HCT116 (cell line): ENCODE results near the gene PANK4. TPM values are rescaled to one million over a fixed set of nuclear protein-coding genes. Genes with fewer than 3 reads are reported as not detected.

ENCODE experiments used
- ATAC-seq: fragments of 200-7000 bp; cut with Tn5 transposase; 2 replicates; pipeline ENCODE4 v1.9.1; 2020; ENCODE audit warnings: mild to moderate bottlenecking, moderate library complexity
- BruUV-seq: library from RNA; stranded (reverse); fragments of 400-500 nt; replicated peaks from 2 replicates; lab custom pipeline; 2021; lab: Mats Ljungman, UMichigan
- CTCF ChIA-PET: fragments of 300-600 bp; sonication (Branson Sonifier 250); formaldehyde crosslinking; loops from one replicate; lab custom pipeline; 2021; ENCODE audit warnings: antibody characterized with exemption; lab: Charles Lee
- POLR2A ChIA-PET: fragments of 300-600, 350-600 bp; sonication (Branson Sonifier 250); formaldehyde crosslinking; loops from one replicate; lab custom pipeline; 2021; ENCODE audit warnings: antibody characterized with exemption; lab: Charles Lee
- RAD21 ChIA-PET, 2 experiments: fragments of 300-600 bp; sonication (Branson Sonifier 250); formaldehyde crosslinking; loops; one replicate each; lab custom pipeline; 2023; ENCODE audit warnings: low total read pairs in 2 of 2; ENCODE audit not compliant: uncharacterized antibody in 2 of 2, unreplicated experiment in 2 of 2, low non-redundant PET in 1 of 2; lab: Charles Lee
- DNase-seq: peaks from one replicate; pipeline ENCODE4 v3.0.0-alpha.2; 2010; ENCODE audit warnings: low read depth, low spot score
- H2AFZ ChIP-seq: fragments of 200-600 bp; shearing (Covaris generic), sonication (generic); 2 replicates; pipeline ENCODE4 v1.6.1; 2017; ENCODE audit warnings: low read depth, mixed run types, mixed read lengths, antibody characterized with exemption, low read length; ENCODE audit not compliant: poor library complexity, severe bottlenecking
- H3K27ac ChIP-seq: 2 replicates; pipeline ENCODE4 v1.5.1; 2012; ENCODE audit warnings: low read depth, low read length
- H3K27me3 ChIP-seq: fragments of 200-600 bp; sonication (generic); 2 replicates; pipeline ENCODE4 v1.6.1; 2016; ENCODE audit warnings: mixed run types, low read length, mixed read lengths; ENCODE audit not compliant: insufficient read depth
- H3K36me3 ChIP-seq, 2 experiments: fragments of 200-500 bp in 1 of 2; fragments of 200-600 bp in 1 of 2; sonication (Bioruptor generic) in 1 of 2; sonication (generic) in 1 of 2; 2 replicates each; pipeline versions ENCODE4 v1.5.1 to v1.6.1; 2014 to 2016; ENCODE audit warnings: low read length in 2 of 2, inconsistent platforms in 1 of 2, mixed read lengths in 1 of 2, mixed run types in 1 of 2; ENCODE audit not compliant: insufficient read depth in 2 of 2, control insufficient read depth in 1 of 2
- H3K4me1 ChIP-seq, 2 experiments: fragments of 200-600 bp in 1 of 2; sonication (generic) in 1 of 2; 2 replicates each; pipeline versions ENCODE4 v1.5.1 to v1.6.1; 2012 to 2017; ENCODE audit warnings: low read length in 2 of 2, inconsistent platforms in 1 of 2, mild to moderate bottlenecking in 1 of 2, mixed read lengths in 1 of 2, mixed run types in 1 of 2, moderate library complexity in 1 of 2; ENCODE audit not compliant: insufficient read depth in 2 of 2, control insufficient read depth in 1 of 2
- H3K4me2 ChIP-seq: fragments of 200-600 bp; sonication (generic); 2 replicates; pipeline ENCODE4 v1.6.1; 2017; ENCODE audit warnings: mixed run types, low read length, mixed read lengths
- H3K4me3 ChIP-seq, 2 experiments: fragments of 200-600 bp in 1 of 2; sonication (generic) in 1 of 2; replicated peaks in 1 of 2; 2 replicates each; pipeline ENCODE4 v1.5.1; 2011 to 2016; ENCODE audit warnings: low read length in 2 of 2, control low read depth in 1 of 2, low read depth in 1 of 2, mild to moderate bottlenecking in 1 of 2, mixed read lengths in 1 of 2, mixed run types in 1 of 2
- H3K79me2 ChIP-seq: fragments of 200-600 bp; sonication (generic); 2 replicates; pipeline ENCODE4 v1.6.1; 2017; ENCODE audit warnings: mild to moderate bottlenecking, mixed run types, low read length, moderate library complexity, mixed read lengths; ENCODE audit not compliant: insufficient read depth
- H3K9ac ChIP-seq: fragments of 200-600 bp; sonication (generic); 2 replicates; pipeline ENCODE4 v1.6.1; 2016; ENCODE audit warnings: low read length, mixed read lengths
- H3K9me2 ChIP-seq: fragments of 200-600 bp; sonication (generic), shearing (Covaris generic); 2 replicates; pipeline ENCODE4 v1.6.1; 2017; ENCODE audit warnings: mixed run types, mild to moderate bottlenecking, moderate library complexity; ENCODE audit not compliant: insufficient read depth
- H3K9me3 ChIP-seq, 2 experiments: fragments of 200-500 bp in 1 of 2; fragments of 200-600 bp in 1 of 2; sonication (Bioruptor generic) in 1 of 2; sonication (generic) in 1 of 2; 2 replicates each; pipeline ENCODE4 v1.6.1; 2014 to 2017; ENCODE audit warnings: low read length in 2 of 2, mixed read lengths in 2 of 2, inconsistent platforms in 1 of 2, low read depth in 1 of 2, mild to moderate bottlenecking in 1 of 2, mixed run types in 1 of 2, moderate library complexity in 1 of 2; ENCODE audit not compliant: control insufficient read depth in 1 of 2, insufficient read depth in 1 of 2
- H4K20me1 ChIP-seq: fragments of 200-600 bp; sonication (generic), shearing (Covaris generic); 2 replicates; pipeline ENCODE4 v1.6.1; 2017; ENCODE audit warnings: mixed run types, mild to moderate bottlenecking, moderate library complexity; ENCODE audit not compliant: insufficient read depth
- CBX3 ChIP-seq: IDR thresholded peaks from 2 replicates; pipeline ENCODE4 v1.6.1; 2012; ENCODE audit warnings: low read depth
- EZH2 ChIP-seq: fragments of 200-600 bp; sonication (generic); IDR thresholded peaks from 2 replicates; pipeline ENCODE4 v1.6.1; 2017; ENCODE audit warnings: antibody characterized with exemption, mixed run types
- FOSL1 ChIP-seq: IDR thresholded peaks from 2 replicates; pipeline ENCODE4 v1.6.1; 2012; ENCODE audit warnings: low read depth
- JUND ChIP-seq: IDR thresholded peaks from 2 replicates; pipeline ENCODE4 v1.6.1; 2012
- POLR2AphosphoS5 ChIP-seq: IDR thresholded peaks from 2 replicates; pipeline ENCODE4 v1.6.1; 2011; ENCODE audit warnings: mild to moderate bottlenecking, low read depth, low read length, moderate library complexity
- REST ChIP-seq: IDR thresholded peaks from 2 replicates; pipeline ENCODE4 v1.6.1; 2012; ENCODE audit warnings: low read depth
- SIN3A ChIP-seq: IDR thresholded peaks from 2 replicates; pipeline ENCODE4 v1.6.1; 2012; ENCODE audit warnings: low read depth
- YY1 ChIP-seq: IDR thresholded peaks from 2 replicates; pipeline ENCODE4 v1.6.1; 2011; ENCODE audit warnings: low read length, low read depth, moderate library complexity, mild to moderate bottlenecking; ENCODE audit not compliant: insufficient replicate concordance; ENCODE audit errors: extremely low read depth
- ZBTB33 ChIP-seq: IDR thresholded peaks from 2 replicates; pipeline ENCODE4 v1.6.1; 2011; ENCODE audit warnings: mild to moderate bottlenecking, low read length, moderate library complexity; ENCODE audit not compliant: insufficient replicate concordance; ENCODE audit errors: extremely low read depth
- ZNF274 ChIP-seq: fragments of 200-500 bp; sonication (Bioruptor generic); IDR thresholded peaks from 2 replicates; pipeline ENCODE4 v1.6.1; 2014; ENCODE audit warnings: mild to moderate bottlenecking, low read depth, low read length, inconsistent platforms
- intact Hi-C: fragments of 100-400 bp; cut with micrococcal nuclease; formaldehyde crosslinking; loops from 2 replicates; pipeline ENCODE4 v1.10.0; 2022
- total RNA-seq: library from RNA; stranded (reverse); gene quantifications from one replicate; pipeline ENCODE4 v1.2.1, GENCODE V29; 2021; ENCODE audit not compliant: unreplicated experiment
- TF ChIP-seq, protein P1 (sequence below): IDR thresholded peaks from 2 replicates; pipeline ENCODE4 v1.6.1; 2012

Gene PANK4
- total RNA-seq, 1 experiment from 2014 or later = 38.5 TPM

DNA sequence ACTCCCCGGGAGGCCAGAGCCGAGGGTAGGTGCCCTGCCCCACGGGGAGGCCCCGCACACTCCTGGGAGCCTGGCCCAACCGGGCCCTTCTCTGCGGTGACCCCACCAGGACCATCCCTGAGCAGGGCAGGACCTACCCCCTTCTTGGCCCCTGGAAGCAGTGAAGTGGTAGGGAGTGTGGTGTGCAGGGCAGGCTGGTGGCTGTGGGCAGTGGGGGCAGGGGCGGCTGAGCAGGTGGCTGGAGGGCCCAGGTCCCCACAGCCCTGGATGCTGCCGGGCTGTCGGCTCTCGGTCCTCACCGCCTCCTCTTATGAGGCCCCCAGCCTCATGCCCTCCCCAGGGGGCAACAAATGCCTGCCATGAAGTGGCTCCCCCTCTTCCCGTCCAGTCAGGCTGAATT is 30.9 kb downstream of the PANK4 start:
- RAD21 ChIA-PET = no interaction called here
- Histone ChIP-seq H4K20me1 (no peaks in the 10 kb centered on the region), H3K9ac (no peak overlapping the region), H3K4me2 (no peak overlapping the region), H3K27me3 (no peaks in the 10 kb centered on the region), H2AFZ (no peak overlapping the region), H3K9me2 (no peaks in the 10 kb centered on the region), H3K9me3 (no peaks in the 10 kb centered on the region), H3K4me1 (peaks cover 9 to 11% of the 10 kb centered on the region in 2 experiments; a peak in 3 of 4 replicates), H3K27ac (no peak overlapping the region), H3K4me3 (no peak overlapping the region), H3K36me3 (no peaks in the 10 kb centered on the region), H3K79me2 (no peaks in the 10 kb centered on the region)
- intact Hi-C loops = no loop called here
- POLR2A ChIA-PET = no interaction called here
- TF ChIP-seq CBX3 (no peak), JUND (no peak), SIN3A (no peak), REST (no peak)
- TF ChIP-seq, protein P1, sequence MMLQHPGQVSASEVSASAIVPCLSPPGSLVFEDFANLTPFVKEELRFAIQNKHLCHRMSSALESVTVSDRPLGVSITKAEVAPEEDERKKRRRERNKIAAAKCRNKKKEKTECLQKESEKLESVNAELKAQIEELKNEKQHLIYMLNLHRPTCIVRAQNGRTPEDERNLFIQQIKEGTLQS = no peak
- ATAC-seq (no peak), DNase-seq (no peak)
- CTCF ChIA-PET = no interaction called here
- BruUV-seq = no TSS peak

- ChIA-PET RAD21 (no interaction called here), POLR2A (no interaction called here), CTCF (no interaction called here)
- Histone ChIP-seq H3K4me1 (peaks cover 9 to 11% of the 10 kb centered on the region in 2 experiments; a peak in 3 of 4 replicates), H3K9me2 (no peaks in the 10 kb centered on the region), H4K20me1 (no peaks in the 10 kb centered on the region), H3K27me3 (no peaks in the 10 kb centered on the region), H3K79me2 (no peaks in the 10 kb centered on the region), H3K9ac (no peak overlapping the region), H2AFZ (no peak overlapping the region), H3K9me3 (no peaks in the 10 kb centered on the region), H3K4me3 (no peak overlapping the region), H3K27ac (no peak overlapping the region), H3K4me2 (no peak overlapping the region), H3K36me3 (no peaks in the 10 kb centered on the region)
- no peak for DNase-seq
- BruUV-seq = no TSS peak
- ATAC-seq = no peak
- intact Hi-C loops = no loop called here
- no peak for TF ChIP-seq YY1
- TF ChIP-seq, protein P1 = no peak
- no peak for TF ChIP-seq ZNF274
- TF ChIP-seq FOSL1 = no peak
- no peak for TF ChIP-seq POLR2AphosphoS5
- TF ChIP-seq ZBTB33 = no peak
- TF ChIP-seq SIN3A = no peak
- TF ChIP-seq EZH2 = no peak
- no peak for TF ChIP-seq JUND
These were observed 31.4 kb downstream of the PANK4 start for GRCh38 chr1:2495026-2495425.
